B cell (primary cell): ENCODE measurements around the gene KHNYN.

Source experiments
- CTCF ChIP-seq: fragments of 200-600 bp; IDR thresholded peaks from one replicate; pipeline ENCODE4 v1.8.0; 2022; ENCODE audit warnings: antibody characterized with exemption, mild to moderate bottlenecking
- EZH2 ChIP-seq: IDR thresholded peaks from 2 replicates; pipeline ENCODE4 v1.6.1; 2012; ENCODE audit warnings: borderline replicate concordance, low read depth, mild to moderate bottlenecking, moderate library complexity, low read length; ENCODE audit not compliant: insufficient read depth, poor library complexity, severe bottlenecking

DNA sequence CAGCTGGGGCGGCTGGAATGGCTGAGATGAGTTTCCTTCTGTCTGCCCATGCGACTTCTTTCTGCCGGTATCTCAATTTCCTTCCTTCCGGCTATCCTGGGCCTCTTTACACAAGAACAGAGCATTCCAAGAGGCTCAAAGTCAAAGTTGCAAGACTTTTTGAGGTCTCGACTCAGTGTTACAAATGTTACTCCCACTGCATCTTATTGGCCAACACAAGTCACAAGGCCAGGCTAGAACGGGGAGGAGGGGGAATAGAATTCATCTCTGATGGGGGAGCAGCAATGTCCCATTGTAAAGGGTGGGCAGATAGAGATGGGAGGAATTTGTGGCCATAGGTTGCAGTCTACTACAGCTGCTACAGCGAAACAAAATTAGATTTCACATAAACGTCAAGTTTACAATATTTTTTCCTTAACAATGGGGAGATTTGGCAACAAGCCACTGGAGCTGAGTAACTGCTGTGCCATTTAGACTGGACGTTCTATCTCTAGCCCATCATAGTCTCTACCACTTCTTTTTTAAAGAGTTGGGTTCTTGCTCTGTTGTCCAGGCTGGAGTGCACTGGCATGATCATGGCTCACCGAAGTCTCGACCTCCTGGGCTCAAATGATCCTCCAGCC, 40.4 kb upstream of the KHNYN start:
- TF ChIP-seq CTCF (no peak), EZH2 (no peak)
